HG02973 (cell line): ENCODE results near the gene SNX30.
"Not testable (repeated sequence)": the region's sequence is repeated elsewhere in the genome, so short reads cannot be mapped to it uniquely, and the experiment has no call there.

Source experiments
- ATAC-seq: cut with Tn5 transposase; IDR thresholded peaks from one replicate; pipeline ENCODE4 v1.9.1; 2021; ENCODE audit warnings: moderate library complexity; ENCODE audit not compliant: unreplicated experiment

SNX30 gene, protein sequence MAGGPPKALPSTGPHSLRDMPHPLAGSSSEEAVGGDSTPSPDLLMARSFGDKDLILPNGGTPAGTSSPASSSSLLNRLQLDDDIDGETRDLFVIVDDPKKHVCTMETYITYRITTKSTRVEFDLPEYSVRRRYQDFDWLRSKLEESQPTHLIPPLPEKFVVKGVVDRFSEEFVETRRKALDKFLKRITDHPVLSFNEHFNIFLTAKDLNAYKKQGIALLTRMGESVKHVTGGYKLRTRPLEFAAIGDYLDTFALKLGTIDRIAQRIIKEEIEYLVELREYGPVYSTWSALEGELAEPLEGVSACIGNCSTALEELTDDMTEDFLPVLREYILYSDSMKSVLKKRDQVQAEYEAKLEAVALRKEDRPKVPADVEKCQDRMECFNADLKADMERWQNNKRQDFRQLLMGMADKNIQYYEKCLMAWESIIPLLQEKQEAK

GRCh38 chr9:112750016-112750763, at the start of gene SNX30:
TSS of gene SNX30 (plus strand) at chr9:112750760. CDS start at chr9:112751002, 242 bp downstream.
- peak; percentile 65 for ATAC-seq

DNA sequence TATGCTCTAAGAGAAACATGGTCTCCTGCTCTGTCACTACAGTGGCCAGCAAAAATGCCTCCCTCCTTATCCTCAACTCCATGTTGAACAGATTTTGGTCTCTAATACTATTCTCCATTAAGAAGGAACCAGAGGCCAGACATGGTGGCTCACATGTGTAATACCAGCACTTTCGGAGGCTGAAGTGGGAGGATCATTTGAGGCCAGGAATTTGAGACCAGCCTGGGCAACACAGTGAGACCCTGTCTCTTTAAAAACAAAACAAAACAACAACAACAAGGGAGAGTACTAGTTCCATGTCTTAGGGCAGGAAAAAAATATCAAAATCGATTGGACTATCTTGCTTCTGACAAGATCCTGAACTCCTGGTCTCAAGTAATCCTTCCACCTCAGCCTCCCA, 47.3 kb upstream of the SNX30 start:
- ATAC-seq, result no peak

GRCh38 chr9:112705768-112706427, 44.7 kb upstream of the SNX30 start:
- ATAC-seq, result no peak

- ATAC-seq, result no peak
Observed at GRCh38 chr9:112711050-112711689, 39.4 kb upstream of the SNX30 start.

DNA sequence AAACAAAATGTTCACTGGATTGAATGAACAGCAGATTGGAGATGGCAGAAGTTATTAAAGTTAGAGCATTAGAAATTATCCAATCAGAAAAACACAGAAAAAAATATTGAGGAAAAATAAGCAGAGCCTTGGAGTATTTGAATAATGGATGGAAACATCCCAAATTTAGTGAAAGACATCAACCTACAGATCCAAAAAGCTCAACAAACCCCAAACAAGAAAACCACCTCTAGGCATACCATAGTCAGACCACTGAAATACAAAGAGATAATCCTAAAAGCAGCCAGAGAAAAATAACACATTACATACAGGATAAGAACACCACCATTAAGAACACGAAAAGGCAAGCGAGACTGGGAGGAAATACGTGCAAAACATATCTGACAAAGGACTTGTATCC, 37.9 kb upstream of the SNX30 start:
- ATAC-seq, result no peak

DNA sequence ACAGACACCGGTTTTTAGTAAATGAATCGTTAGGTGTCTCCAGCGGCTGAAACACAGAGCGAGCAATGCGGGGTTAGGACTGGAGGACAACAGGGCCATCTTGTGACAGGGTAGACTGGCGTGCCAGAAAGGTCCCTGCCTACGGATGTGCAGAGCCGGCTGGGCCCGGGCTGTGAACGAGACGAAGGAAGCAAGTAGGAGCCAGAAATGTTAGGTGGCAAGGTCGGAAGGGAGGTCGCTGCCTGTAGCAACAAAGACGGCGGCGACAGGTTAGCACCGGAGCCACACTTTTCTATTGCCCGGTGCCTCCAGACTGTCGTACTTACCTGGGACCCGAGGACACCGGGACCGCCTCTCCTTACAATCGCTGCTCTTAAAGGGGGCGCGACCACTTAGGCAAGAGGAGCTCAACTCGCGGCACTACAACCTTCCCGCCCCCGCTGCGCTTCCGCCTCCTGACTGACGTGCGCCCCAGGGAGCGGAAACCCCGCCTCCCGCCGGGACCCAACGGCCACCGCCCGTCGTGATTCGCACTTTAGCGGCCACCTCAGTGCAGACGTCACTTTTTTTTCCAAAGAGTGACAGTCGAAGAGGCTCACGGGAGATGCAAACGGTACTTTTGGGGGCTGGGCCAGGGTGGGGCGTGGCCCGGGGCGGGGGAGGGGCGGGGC, 32.8 kb upstream of the SNX30 start, which contains the start of gene INIP:
TSS of gene INIP (minus strand) at position 457 of the 671 bp plus-strand sequence. CDS start 1,632 bp downstream, outside the sequence.
- ATAC-seq, result peak; percentile 89

- peak; percentile 32 for ATAC-seq
Observed at GRCh38 chr9:112719241-112719691, 31.3 kb upstream of the SNX30 start.

- ATAC-seq, result no peak
Observed at GRCh38 chr9:112719696-112720095, 30.9 kb upstream of the SNX30 start.

DNA sequence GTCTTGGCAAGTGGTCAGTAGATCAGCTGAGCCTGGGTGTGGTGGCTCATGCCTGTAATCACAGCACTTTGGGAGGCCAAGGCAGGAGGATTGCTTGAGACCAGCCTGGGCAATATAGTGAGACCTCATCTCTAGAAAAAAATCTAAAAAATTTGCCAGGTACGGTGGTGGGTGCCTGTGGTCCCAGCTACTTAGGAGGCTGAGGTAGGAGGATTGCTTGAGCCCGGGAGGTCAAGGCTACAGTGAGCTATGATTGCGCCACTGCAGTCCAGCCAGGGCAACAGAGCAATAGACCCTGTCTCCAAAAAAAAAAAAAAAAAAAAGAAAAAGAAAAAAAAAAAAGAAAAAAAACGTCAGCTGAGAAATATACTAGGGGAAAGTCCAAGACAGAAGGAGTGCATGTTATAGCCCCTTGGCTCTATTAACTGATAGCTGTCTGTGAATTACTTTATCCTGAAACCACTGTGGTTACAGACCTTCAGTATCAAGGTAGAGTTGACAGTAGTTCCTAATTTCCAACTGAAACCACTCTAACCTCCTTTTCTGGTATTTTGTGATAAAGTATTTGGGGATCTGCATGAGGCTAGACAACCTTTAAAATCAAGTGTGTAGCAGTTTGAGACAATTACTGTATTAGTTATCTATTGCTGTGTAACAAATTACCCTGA, 30.3 kb upstream of the SNX30 start:
- no peak for ATAC-seq

- ATAC-seq, result not testable (repeated sequence)
Observed at GRCh38 chr9:112722749-112723148, 27.8 kb upstream of the SNX30 start.

DNA sequence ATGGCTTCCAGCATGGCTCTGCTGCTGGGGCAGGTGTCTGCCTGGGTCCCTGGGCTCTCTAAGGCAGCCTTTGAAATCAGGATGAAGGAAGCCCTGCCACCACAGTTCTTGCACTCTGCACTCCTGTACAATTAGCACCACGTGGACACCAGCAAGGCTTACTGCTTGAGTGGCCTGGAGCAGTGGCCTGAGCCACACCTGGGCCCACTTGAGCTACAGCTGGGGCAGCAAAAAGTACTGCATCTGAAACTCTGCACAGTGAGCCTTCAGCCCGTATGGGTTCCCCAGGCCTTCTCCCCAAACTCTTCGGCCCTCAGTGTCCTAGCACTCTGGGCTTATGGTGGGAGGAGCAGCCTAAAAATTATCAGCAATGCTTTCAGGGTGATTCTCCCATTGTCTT, 24.6 kb upstream of the SNX30 start:
- ATAC-seq, result no peak

GRCh38 chr9:112726428-112726827, 24.1 kb upstream of the SNX30 start:
- ATAC-seq, result no peak

- ATAC-seq, result no peak
Observed at GRCh38 chr9:112728401-112728800, 22.2 kb upstream of the SNX30 start.

GRCh38 chr9:112731971-112732370, 18.6 kb upstream of the SNX30 start:
- no peak for ATAC-seq

GRCh38 chr9:112734892-112735291, 15.7 kb upstream of the SNX30 start:
- ATAC-seq, result no peak

DNA sequence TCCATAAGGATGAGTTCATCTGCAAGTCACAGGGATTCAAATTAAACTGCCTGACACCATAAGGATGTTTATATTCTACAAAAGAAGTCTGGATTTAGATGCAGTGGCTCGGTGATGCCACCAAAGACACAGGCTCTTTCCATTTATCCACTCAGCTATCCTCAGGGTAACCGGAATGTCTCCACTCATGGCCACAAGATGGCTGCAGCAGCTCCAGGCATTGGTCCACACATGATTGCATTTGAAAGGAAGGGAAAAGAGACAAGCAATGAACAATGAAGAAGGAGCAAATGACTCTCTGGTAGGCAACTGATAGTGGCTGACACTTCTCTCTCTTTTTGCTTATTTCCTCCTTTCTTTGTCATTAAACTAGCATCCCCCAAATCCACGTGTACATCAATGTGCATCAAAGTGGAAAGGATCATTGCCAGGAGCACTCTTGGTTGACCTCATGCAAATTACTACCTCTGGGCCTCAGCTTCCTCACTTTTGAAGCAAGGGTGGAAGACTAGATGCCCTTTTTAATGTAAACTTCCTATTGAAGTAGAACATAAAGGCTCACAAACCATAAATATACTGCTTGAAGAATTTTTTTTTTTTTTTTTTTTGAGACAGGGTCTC, 7.2 kb upstream of the SNX30 start:
- no peak for ATAC-seq

- ATAC-seq, result no peak
Observed at GRCh38 chr9:112744177-112744576, 6.4 kb upstream of the SNX30 start.

- no peak for ATAC-seq
Observed at GRCh38 chr9:112747094-112747493, 3.5 kb upstream of the SNX30 start.

DNA sequence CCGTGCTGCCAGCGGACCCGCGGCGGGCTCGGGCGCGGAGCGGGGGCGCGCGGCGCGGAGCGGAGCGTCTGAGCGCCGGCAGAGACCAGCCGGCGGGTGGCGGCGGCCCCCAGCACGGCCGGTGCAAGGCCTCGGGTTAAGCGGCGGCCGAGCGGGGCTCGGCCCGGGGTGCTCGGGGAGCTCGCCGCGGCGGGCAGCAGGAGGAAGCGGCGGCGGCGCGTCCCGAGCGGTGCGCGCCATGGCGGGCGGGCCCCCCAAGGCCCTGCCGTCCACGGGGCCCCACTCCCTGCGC, 150 bp downstream of the SNX30 start:
- no peak for ATAC-seq
